ENCODE results near the gene KIF26B. TPM values are rescaled to one million over a fixed set of nuclear protein-coding genes. Genes with fewer than 3 reads are reported as not detected.

The KIF26B gene
- total RNA-seq, 8 experiments from 2014 or later, result 0.25 to 21.5 (median 10.2) TPM

DNA sequence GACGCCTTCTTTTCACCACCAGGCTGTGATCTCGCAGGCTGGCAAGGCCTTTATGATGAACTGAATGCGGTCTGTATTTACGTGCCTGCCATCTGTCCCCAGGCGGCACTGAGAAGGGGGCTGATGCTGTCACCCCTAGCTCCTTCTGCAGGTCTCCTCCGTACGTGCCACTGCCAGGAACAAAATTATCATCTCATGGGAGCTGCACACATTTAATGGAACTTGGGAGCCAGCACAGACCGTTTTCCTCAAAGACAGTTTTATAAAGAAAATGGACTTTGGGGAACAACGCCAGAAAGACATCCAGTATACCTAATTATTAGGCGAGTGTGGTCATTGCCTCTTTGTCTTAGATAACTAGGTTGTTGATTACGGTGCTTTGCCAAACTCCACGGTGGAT, 434.5 kb downstream of the KIF26B start:
- WGBS, 10 experiments, result 40 to 100% (median 89%) methylated on average over 1 to 12 of the region's 12 CpGs; no CpG with 5 or more reads in 2 of the 10 experiments
- peaks cover 37 to 40% of the 10 kb centered on the region in 2 donors for H3K4me1 ChIP-seq (replicated peaks in 1 of 2)
- no peak for ATAC-seq (replicated peaks in 6 of 8)
- no peak overlapping the region for H3K27ac ChIP-seq
- no peak overlapping the region for H3K4me3 ChIP-seq
- in situ Hi-C loops (cut with MboI; ENCODE audit: low pct_unique_long_range_greater_than_20kb in 2 of 9, low sequenced_read_pairs in 9 of 9, unreplicated experiment in 9 of 9), result no loop called here

DNA sequence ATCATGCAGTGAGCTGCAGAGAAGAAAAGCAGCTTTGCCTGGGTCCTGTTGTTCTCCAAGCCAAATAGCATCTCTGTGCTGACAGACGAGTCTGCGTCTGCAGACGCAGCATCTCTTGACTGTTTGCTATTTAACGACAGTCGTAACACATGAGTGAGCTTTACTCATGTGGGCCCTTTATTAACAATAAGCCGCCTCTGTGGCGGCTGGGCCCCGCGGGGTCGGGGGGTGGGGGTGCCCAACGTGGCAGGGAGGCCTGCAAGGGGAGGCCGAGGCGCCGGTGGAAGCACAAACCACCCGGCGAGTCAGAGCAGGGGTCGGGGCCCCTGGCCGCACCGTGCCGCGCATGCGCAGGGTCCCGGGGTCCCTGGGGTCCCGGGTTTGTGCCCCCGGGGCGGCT, 435.1 kb downstream of the KIF26B start:
- no peak overlapping the region for H3K4me3 ChIP-seq
- ATAC-seq (replicated peaks in 6 of 8), result peak in 3 of 8 experiments; percentile 9 to 17 (median 16)
- H3K27ac ChIP-seq, result peak overlapping the region in 1 of 2 donors; percentile 46
- WGBS, 10 experiments, result 62 to 93% methylated on average over 3 to 5 of the region's 26 CpGs; no CpG with 5 or more reads in 8 of the 10 experiments
- H3K4me1 ChIP-seq (replicated peaks in 1 of 2), result peaks cover 35 to 38% of the 10 kb centered on the region in 2 donors
- in situ Hi-C loops (cut with MboI; ENCODE audit: low pct_unique_long_range_greater_than_20kb in 2 of 9, low sequenced_read_pairs in 9 of 9, unreplicated experiment in 9 of 9), result no loop called here

DNA sequence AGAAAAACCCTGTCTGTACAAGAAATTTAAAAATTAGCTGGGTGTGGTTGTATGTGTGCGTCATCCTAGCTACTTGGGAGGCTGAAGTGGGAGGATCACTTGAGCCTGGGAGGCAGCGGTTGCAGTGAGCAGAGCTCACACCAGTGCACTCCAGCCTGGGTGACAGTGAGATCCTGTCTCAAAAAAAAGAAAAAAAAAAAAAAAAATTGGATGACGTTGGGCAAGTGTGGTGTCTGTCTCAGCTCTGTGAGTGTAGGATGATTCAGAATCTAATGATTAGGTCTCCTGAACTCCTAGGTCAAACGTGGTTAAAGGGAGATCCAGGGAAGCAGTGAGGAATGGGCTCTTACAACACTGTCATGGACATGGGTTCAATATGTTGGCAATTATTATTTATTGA, 435.9 kb downstream of the KIF26B start:
- Histone ChIP-seq H3K27ac (no peak overlapping the region), H3K4me1 (replicated peaks in 1 of 2) (peaks cover 27 to 30% of the 10 kb centered on the region in 2 donors), H3K4me3 (no peak overlapping the region)
- peak in 4 of 8 experiments; percentile 61 to 73 (median 67) for ATAC-seq (replicated peaks in 6 of 8)
- in situ Hi-C loops (cut with MboI; ENCODE audit: low pct_unique_long_range_greater_than_20kb in 2 of 9, low sequenced_read_pairs in 9 of 9, unreplicated experiment in 9 of 9), result no loop called here
- 10 to 100% (median 66%) methylated on average over 1 to 4 of the region's 4 CpGs for WGBS, 10 experiments

DNA sequence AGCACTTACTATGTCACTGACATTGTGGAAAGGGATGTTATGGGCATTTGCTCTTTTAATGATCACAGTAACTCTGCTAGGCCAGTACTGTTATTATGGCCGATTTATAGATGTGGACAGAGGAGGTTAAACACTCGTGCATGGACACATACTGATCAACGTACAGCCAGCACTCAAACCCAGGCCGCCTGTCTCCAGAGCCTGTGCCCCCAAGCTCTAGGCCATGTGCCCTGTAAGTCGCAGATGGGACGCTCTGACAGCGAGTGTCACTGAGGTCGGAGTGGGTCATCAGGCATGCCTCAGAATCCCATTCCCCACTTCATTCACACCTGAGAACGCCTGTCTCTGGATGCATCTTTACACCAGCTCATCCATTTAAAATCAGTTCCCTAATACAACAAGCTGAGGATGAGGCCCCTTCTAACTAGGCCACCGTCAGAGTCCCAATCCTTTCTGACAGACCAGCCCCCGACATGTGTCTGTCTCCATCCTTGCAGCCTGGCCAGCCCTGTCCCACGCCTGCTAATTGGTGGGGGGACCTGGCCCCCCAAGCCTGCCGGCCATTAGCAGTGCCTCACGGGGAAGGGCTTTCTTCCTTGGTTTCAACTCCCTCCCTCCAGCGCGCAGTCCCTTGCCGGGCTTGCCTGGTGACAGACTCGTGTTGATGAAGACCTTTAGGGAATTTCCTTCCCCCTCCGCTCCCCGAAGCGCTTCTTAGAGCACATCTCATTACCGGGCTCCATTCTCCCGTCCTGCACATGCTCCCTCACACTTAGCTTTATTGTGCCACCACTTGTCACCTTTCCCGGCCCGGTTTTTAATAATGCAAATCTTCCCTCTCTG, 436.8 kb downstream of the KIF26B start:
- ATAC-seq (replicated peaks in 6 of 8), result peak in 4 of 8 experiments; percentile 12 to 31 (median 18)
- Histone ChIP-seq H3K4me1 (replicated peaks in 1 of 2) (peaks cover 25% of the 10 kb centered on the region in 2 donors), H3K27ac (peak overlapping the region in 1 of 2 donors; percentile 10), H3K4me3 (no peak overlapping the region)
- in situ Hi-C loops (cut with MboI; ENCODE audit: low pct_unique_long_range_greater_than_20kb in 2 of 9, low sequenced_read_pairs in 9 of 9, unreplicated experiment in 9 of 9), result no loop called here
- 60 to 94% (median 85%) methylated on average over 4 to 19 of the region's 25 CpGs; no CpG with 5 or more reads in 5 of the 10 experiments for WGBS, 10 experiments

DNA sequence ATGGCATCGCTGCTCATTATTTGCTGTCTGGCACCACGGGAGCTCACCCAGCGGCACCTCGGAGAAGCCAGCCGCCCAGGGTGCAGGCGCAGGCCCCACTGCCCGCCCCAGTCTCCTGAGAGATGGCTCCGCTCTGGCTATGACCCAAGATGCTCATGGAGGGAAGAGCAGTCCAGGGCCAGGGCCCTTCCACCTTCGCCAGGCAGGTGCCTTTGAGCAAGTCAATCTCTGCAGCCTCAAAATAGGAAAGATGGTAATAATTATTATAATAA, 437.3 kb downstream of the KIF26B start:
- 70 to 100% (median 96%) methylated on average over 2 to 9 of the region's 9 CpGs; no CpG with 5 or more reads in 6 of the 10 experiments for WGBS, 10 experiments
- peaks cover 25% of the 10 kb centered on the region in 2 donors for H3K4me1 ChIP-seq (replicated peaks in 1 of 2)
- no peak overlapping the region for H3K4me3 ChIP-seq
- H3K27ac ChIP-seq, result no peak overlapping the region
- in situ Hi-C loops (cut with MboI; ENCODE audit: low pct_unique_long_range_greater_than_20kb in 2 of 9, low sequenced_read_pairs in 9 of 9, unreplicated experiment in 9 of 9), result no loop called here
- no peak for ATAC-seq (replicated peaks in 6 of 8)

DNA sequence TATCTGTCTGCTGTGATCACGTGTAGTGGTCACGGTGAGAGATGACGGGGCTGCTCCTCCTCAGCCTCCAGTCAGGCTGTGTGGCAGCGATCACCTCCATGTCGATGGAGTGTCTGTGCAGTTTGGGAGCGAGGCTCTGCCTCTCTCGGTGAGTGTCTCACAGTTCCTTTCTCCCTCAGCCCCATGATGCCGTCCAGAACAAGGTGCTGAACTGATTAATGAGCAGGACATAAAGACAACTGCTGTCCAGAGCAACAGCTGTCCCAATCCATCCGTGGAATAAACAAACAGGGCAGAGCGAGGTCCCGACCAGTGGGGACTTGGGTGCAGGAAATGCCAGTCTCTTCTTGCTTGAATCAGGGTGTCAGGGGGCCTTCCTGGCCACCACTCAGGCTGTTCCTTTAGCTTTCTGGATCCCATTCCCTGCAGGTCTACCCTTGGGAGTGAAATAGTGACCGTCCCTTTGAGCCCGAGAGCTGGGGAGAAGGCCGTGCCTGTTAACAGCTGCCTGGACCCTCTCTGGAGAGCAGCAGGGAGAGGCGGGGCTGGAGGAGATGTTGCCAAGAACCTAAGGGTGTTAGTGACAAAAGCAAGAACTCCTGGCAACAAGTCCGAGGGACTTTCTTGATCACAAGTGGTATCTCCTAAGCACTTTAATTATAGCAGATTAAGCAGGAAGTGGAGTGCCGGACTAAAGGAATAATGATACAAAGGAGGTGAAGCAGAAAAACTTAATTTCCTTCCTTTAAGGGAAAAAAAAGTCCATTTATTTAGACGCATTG, 443.9 kb downstream of the KIF26B start:
- peaks cover 21 to 35% of the 10 kb centered on the region in 2 donors for H3K4me1 ChIP-seq (replicated peaks in 1 of 2)
- H3K27ac ChIP-seq, result peak overlapping the region; percentile 73 to 80
- peak in 6 of 8 experiments; percentile 20 to 37 (median 25) for ATAC-seq (replicated peaks in 6 of 8)
- H3K4me3 ChIP-seq, result no peak overlapping the region
- 0 to 100% (median 71%) methylated on average over 1 to 16 of the region's 18 CpGs for WGBS, 10 experiments
- in situ Hi-C loops (cut with MboI; ENCODE audit: low pct_unique_long_range_greater_than_20kb in 2 of 9, low sequenced_read_pairs in 9 of 9, unreplicated experiment in 9 of 9), result no loop called here

DNA sequence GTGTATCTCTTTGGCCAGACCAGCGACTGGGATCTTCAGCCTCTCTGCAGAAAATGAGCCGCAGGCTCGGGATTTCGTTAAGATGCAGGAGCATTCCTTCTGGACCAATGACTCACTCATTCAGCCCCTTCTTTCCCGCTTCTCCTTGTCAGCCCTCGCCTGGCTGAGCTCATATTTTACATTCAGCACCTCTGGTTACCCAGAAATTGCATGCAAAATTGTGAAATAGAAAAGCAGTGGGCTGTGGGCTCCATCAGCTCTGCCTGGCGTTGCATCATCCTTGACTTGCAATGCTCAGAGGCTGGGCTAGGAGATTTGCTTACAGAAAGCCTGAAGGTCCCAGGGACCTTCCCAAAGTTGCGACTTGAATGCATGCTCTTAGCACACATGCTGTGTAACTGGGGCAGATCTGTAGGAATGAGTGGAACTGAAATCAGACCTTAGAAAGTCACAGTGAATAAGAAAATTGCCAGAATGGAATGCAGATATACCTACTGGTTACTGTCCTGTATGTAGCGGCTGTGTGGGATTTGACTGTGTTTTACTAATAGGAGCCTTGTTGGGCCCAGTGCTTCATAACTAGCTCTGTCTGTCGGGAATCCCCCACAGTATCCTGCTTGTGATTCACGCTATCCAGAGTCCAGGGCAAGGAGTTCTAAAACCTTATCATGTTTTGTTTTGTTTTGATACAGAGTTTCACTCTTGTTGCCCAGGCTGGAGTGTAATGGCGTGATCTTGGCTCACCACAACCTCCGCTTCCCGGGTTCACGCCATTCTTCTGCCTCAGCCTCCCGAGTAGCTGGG, 444.8 kb downstream of the KIF26B start:
- Histone ChIP-seq H3K4me3 (no peak overlapping the region), H3K4me1 (replicated peaks in 1 of 2) (peaks cover 21 to 35% of the 10 kb centered on the region in 2 donors), H3K27ac (peak overlapping the region; percentile 73 to 80)
- 0 to 73% (median 48%) methylated on average over 5 to 15 of the region's 16 CpGs; no CpG with 5 or more reads in 1 of the 10 experiments for WGBS, 10 experiments
- in situ Hi-C loops (cut with MboI; ENCODE audit: low pct_unique_long_range_greater_than_20kb in 2 of 9, low sequenced_read_pairs in 9 of 9, unreplicated experiment in 9 of 9), result no loop called here
- ATAC-seq (replicated peaks in 6 of 8), result peak; percentile 27 to 95 (median 92)

DNA sequence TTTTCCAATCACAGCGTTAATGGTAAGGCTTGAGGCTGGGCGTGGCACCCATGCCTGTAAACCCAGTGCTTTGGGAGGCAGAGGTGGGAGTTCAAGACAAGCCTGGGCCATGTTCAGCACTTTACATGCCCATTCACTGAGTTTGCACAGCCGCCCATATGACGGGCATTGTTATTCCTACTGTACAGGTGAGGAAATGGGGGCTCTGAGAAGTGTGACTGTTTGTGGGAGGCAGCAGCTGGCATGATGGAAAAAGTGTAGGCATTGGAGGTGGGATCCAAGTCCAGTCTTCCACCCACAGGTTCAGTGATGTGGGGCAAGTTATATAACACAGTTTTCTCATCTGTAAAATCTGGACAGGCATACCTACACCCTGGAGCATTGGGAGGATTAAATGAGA, 445.9 kb downstream of the KIF26B start:
- ATAC-seq (replicated peaks in 6 of 8), result no peak
- in situ Hi-C loops (cut with MboI; ENCODE audit: low pct_unique_long_range_greater_than_20kb in 2 of 9, low sequenced_read_pairs in 9 of 9, unreplicated experiment in 9 of 9), result no loop called here
- Histone ChIP-seq H3K4me3 (no peak overlapping the region), H3K27ac (no peak overlapping the region), H3K4me1 (replicated peaks in 1 of 2) (peaks cover 21 to 35% of the 10 kb centered on the region in 2 donors)
- WGBS, 10 experiments, result 10 to 100% (median 100%) methylated on average over 2 to 4 of the region's 4 CpGs; no CpG with 5 or more reads in 5 of the 10 experiments

DNA sequence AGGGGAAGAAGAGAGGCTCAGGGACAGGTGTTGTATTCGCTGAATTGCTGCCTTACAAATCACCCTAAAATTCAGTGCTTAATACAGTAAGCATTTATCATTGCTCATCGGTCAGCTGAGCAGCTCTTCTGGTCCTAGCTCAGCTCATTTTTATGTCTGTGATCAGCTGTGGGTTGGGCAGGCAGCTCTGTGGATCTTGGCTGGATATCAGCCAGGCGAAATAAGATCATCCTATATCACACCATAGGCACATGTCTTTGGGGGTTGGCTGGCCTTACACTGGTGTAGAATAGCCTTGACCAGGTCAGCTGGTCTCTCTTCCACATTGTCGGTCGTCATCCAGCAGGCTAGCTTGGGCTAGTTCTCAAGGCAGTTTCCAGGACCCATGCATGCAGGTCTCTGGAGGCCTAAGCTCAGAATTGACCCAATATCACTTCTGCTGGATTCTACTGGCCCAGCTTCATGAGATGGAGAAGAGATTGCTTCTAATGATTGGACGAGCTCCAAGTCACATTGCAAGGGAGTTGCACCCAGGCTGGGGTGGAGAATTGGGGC, 448.6 kb downstream of the KIF26B start:
- in situ Hi-C loops (cut with MboI; ENCODE audit: low pct_unique_long_range_greater_than_20kb in 2 of 9, low sequenced_read_pairs in 9 of 9, unreplicated experiment in 9 of 9), result no loop called here
- Histone ChIP-seq H3K27ac (no peak overlapping the region), H3K4me1 (replicated peaks in 1 of 2) (peaks cover 15 to 33% of the 10 kb centered on the region in 2 donors), H3K4me3 (no peak overlapping the region)
- WGBS, 10 experiments, result 0 to 95% (median 85%) methylated on average over 1 to 3 of the region's 6 CpGs; no CpG with 5 or more reads in 4 of the 10 experiments
- peak in 2 of 8 experiments; percentile 45 to 47 for ATAC-seq (replicated peaks in 6 of 8)

DNA sequence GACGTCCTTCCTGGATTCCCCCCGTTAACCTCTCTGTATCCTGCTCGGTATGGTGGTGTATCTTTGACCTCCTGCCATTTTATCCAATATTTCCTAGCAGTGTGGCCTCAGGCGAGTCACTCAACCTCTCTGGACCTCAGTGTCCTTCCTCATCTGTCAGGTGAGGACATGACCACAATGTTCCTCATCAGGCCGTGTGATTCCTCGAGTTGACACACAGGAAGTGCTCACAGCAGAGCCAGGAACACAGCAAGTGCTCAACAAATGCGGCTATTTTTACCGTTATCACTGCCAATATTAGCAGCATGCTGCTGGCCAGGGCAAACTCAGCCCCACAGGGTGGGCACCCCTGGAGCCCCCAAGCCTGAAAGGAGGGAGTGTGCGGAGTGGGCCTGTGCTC, 450.2 kb downstream of the KIF26B start:
- WGBS, 10 experiments, result 0 to 94% (median 88%) methylated on average over 1 to 9 of the region's 9 CpGs; no CpG with 5 or more reads in 1 of the 10 experiments
- Histone ChIP-seq H3K4me1 (replicated peaks in 1 of 2) (peaks cover 0 to 17% of the 10 kb centered on the region in 2 donors), H3K27ac (no peak overlapping the region), H3K4me3 (no peak overlapping the region)
- no peak for ATAC-seq (replicated peaks in 6 of 8)
- in situ Hi-C loops (cut with MboI; ENCODE audit: low pct_unique_long_range_greater_than_20kb in 2 of 9, low sequenced_read_pairs in 9 of 9, unreplicated experiment in 9 of 9), result no loop called here

DNA sequence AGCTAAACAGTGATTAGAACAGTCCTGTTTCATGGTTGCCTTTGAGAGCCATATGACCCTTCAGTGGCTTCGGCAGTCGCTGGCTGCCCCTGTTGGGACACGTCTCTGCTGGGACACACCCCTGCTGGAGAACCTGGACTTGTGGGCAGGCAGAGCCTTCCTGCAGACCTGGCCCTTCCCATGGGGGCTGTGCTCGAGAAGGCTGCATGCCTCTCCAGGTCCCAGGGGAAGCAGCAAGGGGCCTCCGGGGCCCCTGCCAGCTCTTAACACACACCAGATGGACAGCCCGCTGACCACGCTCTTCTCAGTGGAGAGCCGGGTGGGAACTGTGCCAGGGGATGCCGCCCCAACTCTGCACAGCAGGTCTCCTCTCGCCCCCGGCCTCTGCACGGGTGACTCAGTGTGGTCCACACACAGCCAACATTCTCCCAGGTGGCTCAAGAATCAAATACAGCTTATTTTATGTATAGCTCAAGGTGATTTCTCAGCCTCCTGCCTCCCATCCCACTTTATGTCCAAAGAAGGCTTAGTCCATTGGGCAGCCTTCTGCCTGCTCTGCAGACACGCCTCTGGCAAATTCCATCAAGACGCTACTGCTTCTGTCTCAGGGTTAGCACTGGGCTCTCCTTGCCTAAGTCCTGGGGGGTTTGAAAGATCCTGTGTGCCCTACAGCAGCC, 450.8 kb downstream of the KIF26B start:
- H3K4me1 ChIP-seq (replicated peaks in 1 of 2), result peaks cover 0 to 14% of the 10 kb centered on the region in 2 donors
- ATAC-seq (replicated peaks in 6 of 8), result peak in 2 of 8 experiments; percentile 12 to 74
- no peak overlapping the region for H3K4me3 ChIP-seq
- in situ Hi-C loops (cut with MboI; ENCODE audit: low pct_unique_long_range_greater_than_20kb in 2 of 9, low sequenced_read_pairs in 9 of 9, unreplicated experiment in 9 of 9), result no loop called here
- no peak overlapping the region for H3K27ac ChIP-seq
- WGBS, 10 experiments, result 78 to 93% (median 90%) methylated on average over 2 to 6 of the region's 14 CpGs; no CpG with 5 or more reads in 6 of the 10 experiments

All from motor neuron (in vitro differentiated cells).